COLO668 (cell line): ENCODE data around the gene PCDHGA12.
A peak's percentile ranks its signal among the peaks of the same experiment; 100 is the strongest.

Experiments used
- DNase-seq: peaks from one replicate; lab custom pipeline; 2025; ENCODE audit not compliant: unreplicated experiment; lab: John Stamatoyannopoulos, UW

The PCDHGA12 gene

DNA sequence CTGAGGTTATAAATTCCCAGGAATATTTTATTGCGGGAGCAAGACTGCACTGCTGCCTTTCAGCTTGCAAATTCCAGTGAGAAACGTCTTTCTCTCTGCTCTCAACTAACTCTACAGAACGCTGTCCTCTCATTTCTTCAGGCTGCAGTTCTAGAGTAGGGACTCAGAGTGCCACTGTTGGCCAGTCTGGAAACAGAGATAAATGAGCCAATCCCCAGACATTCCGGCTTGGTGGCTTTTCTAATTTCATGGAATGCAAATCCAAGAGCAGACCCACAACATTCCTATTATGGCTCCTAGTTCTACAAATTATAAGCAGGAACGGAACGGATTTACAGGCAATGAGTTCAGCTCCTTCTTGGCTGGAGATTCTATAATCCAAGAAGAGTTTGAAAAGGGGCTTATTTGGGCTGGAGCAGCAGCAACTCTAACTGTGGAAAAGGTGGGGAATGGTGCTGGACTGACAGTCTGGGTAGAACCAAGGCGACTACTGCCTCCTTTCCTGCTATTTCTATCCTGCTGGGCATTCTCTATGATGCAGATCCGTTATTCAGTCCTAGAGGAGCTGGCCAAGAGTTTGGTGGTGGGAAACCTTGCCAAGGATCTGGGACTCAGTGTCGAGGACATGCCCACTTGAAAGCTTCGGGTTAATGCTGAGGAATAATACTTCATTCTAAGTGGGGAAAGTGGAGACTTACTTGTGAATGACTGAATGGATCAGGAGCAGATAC lies 9.3 kb downstream of the PCDHGA12 start:
- DNase-seq = no peak

GRCh38 chr5:141440341-141440740 lies 10.0 kb downstream of the PCDHGA12 start:
- DNase-seq = no peak

GRCh38 chr5:141441571-141442170 lies 11.4 kb downstream of the PCDHGA12 start:
- DNase-seq = no peak

GRCh38 chr5:141465351-141465750 lies 35.0 kb downstream of the PCDHGA12 start:
- no peak for DNase-seq

DNA sequence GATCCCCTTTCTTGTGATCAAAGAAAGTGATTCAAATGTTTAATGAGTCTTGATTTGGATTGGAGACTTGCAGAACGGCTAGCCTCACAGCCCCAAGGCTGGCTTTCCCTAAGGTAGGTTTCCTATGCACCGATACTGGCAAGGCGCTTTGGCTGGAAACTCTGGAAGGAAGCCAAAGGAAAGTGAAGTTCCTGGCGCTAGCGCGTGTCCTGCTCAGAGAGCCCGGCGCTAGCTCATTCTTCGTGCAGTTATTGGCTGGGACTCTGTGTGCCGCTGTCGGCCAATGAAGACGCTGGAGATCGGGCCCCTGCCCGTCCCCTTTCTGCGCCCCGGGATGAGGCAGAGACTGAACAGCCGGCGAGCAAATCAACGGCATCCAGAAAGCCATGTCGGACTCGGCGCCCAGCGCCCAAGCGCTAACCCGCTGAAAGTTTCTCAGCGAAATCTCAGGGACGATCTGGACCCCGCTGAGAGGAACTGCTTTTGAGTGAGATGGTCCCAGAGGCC lies 45.4 kb downstream of the PCDHGA12 start, which contains the start of gene PCDHGC3:
TSS of gene PCDHGC3 (plus strand) at position 342 of the 507 bp plus-strand sequence. CDS start at position 493, 151 bp downstream.
- DNase-seq = peak; percentile 47

DNA sequence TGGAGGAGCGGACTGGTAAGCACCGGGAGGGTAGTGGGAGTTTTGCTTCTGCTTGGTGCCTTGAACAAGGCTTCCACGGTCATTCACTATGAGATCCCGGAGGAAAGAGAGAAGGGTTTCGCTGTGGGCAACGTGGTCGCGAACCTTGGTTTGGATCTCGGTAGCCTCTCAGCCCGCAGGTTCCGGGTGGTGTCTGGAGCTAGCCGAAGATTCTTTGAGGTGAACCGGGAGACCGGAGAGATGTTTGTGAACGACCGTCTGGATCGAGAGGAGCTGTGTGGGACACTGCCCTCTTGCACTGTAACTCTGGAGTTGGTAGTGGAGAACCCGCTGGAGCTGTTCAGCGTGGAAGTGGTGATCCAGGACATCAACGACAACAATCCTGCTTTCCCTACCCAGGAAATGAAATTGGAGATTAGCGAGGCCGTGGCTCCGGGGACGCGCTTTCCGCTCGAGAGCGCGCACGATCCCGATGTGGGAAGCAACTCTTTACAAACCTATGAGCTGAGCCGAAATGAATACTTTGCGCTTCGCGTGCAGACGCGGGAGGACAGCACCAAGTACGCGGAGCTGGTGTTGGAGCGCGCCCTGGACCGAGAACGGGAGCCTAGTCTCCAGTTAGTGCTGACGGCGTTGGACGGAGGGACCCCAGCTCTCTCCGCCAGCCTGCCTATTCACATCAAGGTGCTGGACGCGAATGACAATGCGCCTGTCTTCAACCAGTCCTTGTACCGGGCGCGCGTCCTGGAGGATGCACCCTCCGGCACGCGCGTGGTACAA lies 46.0 kb downstream of the PCDHGA12 start:
- DNase-seq = peak; percentile 43

- DNase-seq = no peak
Measured at GRCh38 chr5:141477044-141477575, 46.8 kb downstream of the PCDHGA12 start.

- DNase-seq = no peak
Measured at GRCh38 chr5:141477815-141478214, 47.5 kb downstream of the PCDHGA12 start.

DNA sequence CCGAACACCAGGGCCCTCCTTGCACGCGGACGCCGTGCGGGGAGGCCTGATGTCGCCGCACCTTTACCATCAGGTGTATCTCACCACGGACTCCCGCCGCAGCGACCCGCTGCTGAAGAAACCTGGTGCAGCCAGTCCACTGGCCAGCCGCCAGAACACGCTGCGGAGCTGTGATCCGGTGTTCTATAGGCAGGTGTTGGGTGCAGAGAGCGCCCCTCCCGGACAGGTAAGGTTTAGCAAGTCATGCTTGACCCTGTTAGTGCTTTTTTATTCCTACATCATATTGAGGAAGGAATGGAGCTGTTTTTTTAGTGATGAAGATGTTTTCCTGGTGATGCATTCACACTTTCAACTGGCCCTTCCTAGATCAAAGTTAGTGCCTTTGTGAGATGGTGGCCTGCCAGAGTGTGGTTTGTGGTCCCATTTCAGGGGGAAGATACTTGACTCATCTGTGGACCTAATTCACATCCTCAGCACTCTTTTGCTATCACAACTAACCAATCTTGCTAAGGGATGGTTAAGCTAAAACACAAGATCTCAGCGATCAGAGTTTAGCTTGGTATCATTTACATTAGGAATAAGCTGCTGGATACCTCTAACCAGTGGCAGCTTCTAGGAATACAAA lies 48.1 kb downstream of the PCDHGA12 start:
- peak; percentile 66 for DNase-seq

- DNase-seq = no peak
Measured at GRCh38 chr5:141479776-141480175, 49.5 kb downstream of the PCDHGA12 start.
